ENCODE results near the gene GPC6. TPM values are rescaled to one million over a fixed set of nuclear protein-coding genes. Genes with fewer than 3 reads are reported as not detected.

The GPC6 gene
- total RNA-seq, 2 donors from 2014 or later: not detected

- H3K4me3 Mint-ChIP-seq: no peak overlapping the region
- no peak for ATAC-seq (replicated peaks)
- no peak overlapping the region for H3K27ac Mint-ChIP-seq
- no peaks in the 10 kb centered on the region for H3K27me3 Mint-ChIP-seq
- no peaks in the 10 kb centered on the region for H3K4me1 Mint-ChIP-seq
- no peaks in the 10 kb centered on the region for H3K9me3 Mint-ChIP-seq
- H3K36me3 Mint-ChIP-seq (ENCODE audit: low read depth): no peaks in the 10 kb centered on the region
Observed at GRCh38 chr13:94305934-94306333, 1079.3 kb downstream of the GPC6 start.

- Mint-ChIP-seq H3K27ac (no peak overlapping the region), H3K27me3 (no peaks in the 10 kb centered on the region), H3K36me3 (ENCODE audit: low read depth) (no peaks in the 10 kb centered on the region), H3K9me3 (no peaks in the 10 kb centered on the region), H3K4me3 (no peak overlapping the region), H3K4me1 (no peaks in the 10 kb centered on the region)
- ATAC-seq (replicated peaks): no peak
Observed at GRCh38 chr13:94308832-94309231, 1082.2 kb downstream of the GPC6 start.

- ATAC-seq (replicated peaks): no peak
- Mint-ChIP-seq H3K9me3 (no peaks in the 10 kb centered on the region), H3K27me3 (no peaks in the 10 kb centered on the region)
Observed at GRCh38 chr13:94309576-94309975, 1083.0 kb downstream of the GPC6 start.

GRCh38 chr13:94309997-94310855, 1083.6 kb downstream of the GPC6 start:
- Mint-ChIP-seq H3K36me3 (ENCODE audit: low read depth) (no peaks in the 10 kb centered on the region), H3K27ac (no peak overlapping the region), H3K27me3 (no peaks in the 10 kb centered on the region), H3K9me3 (no peaks in the 10 kb centered on the region), H3K4me1 (no peaks in the 10 kb centered on the region), H3K4me3 (no peak overlapping the region)
- no peak for ATAC-seq (replicated peaks)

More at GRCh38 chr13:94309576-94309975, 1083.0 kb downstream of the GPC6 start:
- no peak overlapping the region for H3K4me3 Mint-ChIP-seq
- no peaks in the 10 kb centered on the region for H3K4me1 Mint-ChIP-seq
- no peak overlapping the region for H3K27ac Mint-ChIP-seq
- H3K36me3 Mint-ChIP-seq (ENCODE audit: low read depth): no peaks in the 10 kb centered on the region

- Mint-ChIP-seq H3K27me3 (no peaks in the 10 kb centered on the region), H3K9me3 (no peaks in the 10 kb centered on the region), H3K4me3 (no peak overlapping the region), H3K36me3 (ENCODE audit: low read depth) (no peaks in the 10 kb centered on the region), H3K4me1 (peaks cover 3% of the 10 kb centered on the region), H3K27ac (no peak overlapping the region)
- no peak for ATAC-seq (replicated peaks)
Observed at GRCh38 chr13:94311893-94312292, 1085.3 kb downstream of the GPC6 start.

- H3K27me3 Mint-ChIP-seq: no peaks in the 10 kb centered on the region
Observed at GRCh38 chr13:94312511-94313216, 1086.1 kb downstream of the GPC6 start.

GRCh38 chr13:94313321-94313910, 1086.8 kb downstream of the GPC6 start:
- no peaks in the 10 kb centered on the region for H3K27me3 Mint-ChIP-seq

More at GRCh38 chr13:94312511-94313216, 1086.1 kb downstream of the GPC6 start:
- ATAC-seq (replicated peaks): peak; percentile 43
- Mint-ChIP-seq H3K36me3 (ENCODE audit: low read depth) (no peaks in the 10 kb centered on the region), H3K4me1 (peaks cover 4% of the 10 kb centered on the region), H3K4me3 (peak overlapping the region; percentile 25), H3K9me3 (no peaks in the 10 kb centered on the region), H3K27ac (no peak overlapping the region)

GRCh38 chr13:94313926-94314325, 1087.3 kb downstream of the GPC6 start:
- Mint-ChIP-seq H3K27me3 (no peaks in the 10 kb centered on the region), H3K9me3 (no peaks in the 10 kb centered on the region), H3K27ac (no peak overlapping the region), H3K36me3 (ENCODE audit: low read depth) (no peaks in the 10 kb centered on the region), H3K4me1 (peaks cover 4% of the 10 kb centered on the region), H3K4me3 (no peak overlapping the region)
- no peak for ATAC-seq (replicated peaks)

More at GRCh38 chr13:94313321-94313910, 1086.8 kb downstream of the GPC6 start:
- Mint-ChIP-seq H3K4me1 (peaks cover 4% of the 10 kb centered on the region), H3K9me3 (no peaks in the 10 kb centered on the region), H3K27ac (no peak overlapping the region), H3K4me3 (no peak overlapping the region), H3K36me3 (ENCODE audit: low read depth) (no peaks in the 10 kb centered on the region)
- ATAC-seq (replicated peaks): no peak

- Mint-ChIP-seq H3K27ac (no peak overlapping the region), H3K4me3 (no peak overlapping the region), H3K36me3 (ENCODE audit: low read depth) (no peaks in the 10 kb centered on the region), H3K9me3 (no peaks in the 10 kb centered on the region), H3K4me1 (peaks cover 4% of the 10 kb centered on the region), H3K27me3 (no peaks in the 10 kb centered on the region)
- ATAC-seq (replicated peaks): no peak
Observed at GRCh38 chr13:94315188-94315587, 1088.6 kb downstream of the GPC6 start.

- Mint-ChIP-seq H3K9me3 (peaks cover 5% of the 10 kb centered on the region), H3K4me1 (peaks cover 4% of the 10 kb centered on the region), H3K27ac (no peak overlapping the region), H3K36me3 (ENCODE audit: low read depth) (no peaks in the 10 kb centered on the region), H3K27me3 (no peaks in the 10 kb centered on the region), H3K4me3 (no peak overlapping the region)
- ATAC-seq (replicated peaks): no peak
Observed at GRCh38 chr13:94317063-94317491, 1090.5 kb downstream of the GPC6 start.

GRCh38 chr13:94318418-94318817, 1091.8 kb downstream of the GPC6 start:
- Mint-ChIP-seq H3K9me3 (peaks cover 5% of the 10 kb centered on the region), H3K4me1 (peaks cover 9% of the 10 kb centered on the region)

GRCh38 chr13:94319501-94319900, 1092.9 kb downstream of the GPC6 start:
- Mint-ChIP-seq H3K27ac (no peak overlapping the region), H3K4me3 (no peak overlapping the region), H3K36me3 (ENCODE audit: low read depth) (no peaks in the 10 kb centered on the region), H3K9me3 (peaks cover 5% of the 10 kb centered on the region), H3K27me3 (no peaks in the 10 kb centered on the region), H3K4me1 (peaks cover 15% of the 10 kb centered on the region)
- ATAC-seq (replicated peaks): no peak

More at GRCh38 chr13:94318418-94318817, 1091.8 kb downstream of the GPC6 start:
- no peak for ATAC-seq (replicated peaks)
- Mint-ChIP-seq H3K4me3 (no peak overlapping the region), H3K36me3 (ENCODE audit: low read depth) (no peaks in the 10 kb centered on the region), H3K27ac (no peak overlapping the region), H3K27me3 (no peaks in the 10 kb centered on the region)

- Mint-ChIP-seq H3K4me1 (peaks cover 16% of the 10 kb centered on the region), H3K27ac (peak overlapping the region; percentile 77), H3K27me3 (no peaks in the 10 kb centered on the region), H3K9me3 (peaks cover 5% of the 10 kb centered on the region), H3K36me3 (ENCODE audit: low read depth) (no peaks in the 10 kb centered on the region), H3K4me3 (peak overlapping the region; percentile 66)
- no peak for ATAC-seq (replicated peaks)
Observed at GRCh38 chr13:94322925-94323763, 1096.5 kb downstream of the GPC6 start.

Measured in activated T-helper 17 cell treated with anti-CD3 and anti-CD28 coated beads, Interleukin-2, amount 50 U/mL, for 72 hours (primary cell).